T-cell (primary cell): Measurements from ENCODE around the gene PLEKHM3. TPM values are rescaled to one million over a fixed set of nuclear protein-coding genes. Genes with fewer than 3 reads are reported as not detected.

Source experiments
- ATAC-seq, 4 experiments: fragments of 200-7000 bp in 3 of 4; fragments of 150-1000 bp in 1 of 4; cut with Tn5 transposase; replicated peaks in 1 of 4; 1 replicate in 3 of 4; 2 replicates in 1 of 4; pipeline ENCODE4 v1.10.0; 2021; ENCODE audit warnings: moderate library complexity in 3 of 4, mild to moderate bottlenecking in 2 of 4, moderate number of reproducible peaks in 1 of 4
- CTCF ChIA-PET, 2 donors: fragments of 300-600 bp; sonication (Branson Sonifier 250); formaldehyde crosslinking; loops; one replicate each; lab custom pipeline; 2022; ENCODE audit warnings: antibody characterized with exemption in 2 of 2; lab: Charles Lee
- POLR2A ChIA-PET, 2 donors: fragments of 300-600 bp; sonication (Branson Sonifier 250); formaldehyde crosslinking; loops; one replicate each; lab custom pipeline; 2022; ENCODE audit warnings: antibody characterized with exemption in 2 of 2; lab: Charles Lee
- DNase-seq, 35 experiments: peaks; one replicate each; pipeline versions ENCODE4 v3.0.0 to v3.0.0-alpha.2; 2013 to 2023
- H3K27ac ChIP-seq: one replicate; pipeline ENCODE4 v1.5.1; 2013; ENCODE audit warnings: low read length
- H3K27me3 ChIP-seq, 2 experiments: replicated peaks in 1 of 2; 1 replicate in 1 of 2; 2 replicates in 1 of 2; pipeline versions ENCODE4 v1.6.1 to v1.7.0; 2013; ENCODE audit warnings: low read length in 1 of 2, mixed read lengths in 1 of 2; ENCODE audit not compliant: control insufficient read depth in 2 of 2, insufficient read depth in 2 of 2; ENCODE audit errors: extremely low read depth in 1 of 2
- H3K36me3 ChIP-seq, 2 donors: 1 replicate in 1 of 2; 2 replicates in 1 of 2; pipeline versions ENCODE4 v1.6.1 to v1.7.0; 2013; ENCODE audit warnings: low read length in 1 of 2; ENCODE audit not compliant: control insufficient read depth in 2 of 2, insufficient read depth in 1 of 2; ENCODE audit errors: extremely low read depth in 1 of 2
- H3K4me1 ChIP-seq, 2 experiments: 1 replicate in 1 of 2; 2 replicates in 1 of 2; pipeline versions ENCODE4 v1.6.1 to v1.7.0; 2013; ENCODE audit warnings: low read length in 2 of 2, mixed read lengths in 1 of 2; ENCODE audit not compliant: insufficient read depth in 2 of 2, control insufficient read depth in 1 of 2; ENCODE audit errors: extremely low read depth in 1 of 2
- H3K4me3 ChIP-seq, 2 donors: 1 replicate in 1 of 2; 2 replicates in 1 of 2; pipeline versions ENCODE4 v1.5.1 to v1.7.0; 2013; ENCODE audit warnings: mild to moderate bottlenecking in 2 of 2, low read length in 1 of 2, moderate library complexity in 1 of 2; ENCODE audit not compliant: control insufficient read depth in 1 of 2; ENCODE audit errors: extremely low read depth in 1 of 2
- H3K9me3 ChIP-seq: 2 replicates; pipeline ENCODE4 v1.7.0; 2013
- H3K27ac Mint-ChIP-seq, 2 donors: one replicate each; pipeline ENCODE4 v1.8.0; 2020 to 2021; ENCODE audit warnings: mild to moderate bottlenecking in 2 of 2, mixed read lengths in 2 of 2
- H3K27me3 Mint-ChIP-seq, 2 donors: one replicate each; pipeline ENCODE4 v1.8.0; 2021 to 2022; ENCODE audit warnings: mixed read lengths in 2 of 2
- H3K36me3 Mint-ChIP-seq: one replicate; pipeline ENCODE4 v1.8.0; 2021; ENCODE audit warnings: mixed read lengths
- H3K4me1 Mint-ChIP-seq, 3 donors: one replicate each; pipeline ENCODE4 v1.8.0; 2020 to 2022; ENCODE audit warnings: mixed read lengths in 3 of 3, mild to moderate bottlenecking in 1 of 3
- H3K4me3 Mint-ChIP-seq, 3 donors: one replicate each; pipeline ENCODE4 v1.8.0; 2020 to 2022; ENCODE audit warnings: mild to moderate bottlenecking in 3 of 3, mixed read lengths in 3 of 3, moderate library complexity in 3 of 3
- H3K9me3 Mint-ChIP-seq, 3 donors: one replicate each; pipeline ENCODE4 v1.8.0; 2020 to 2022; ENCODE audit warnings: mixed read lengths in 3 of 3
- WGBS: methylation state at CpG from one replicate; pipeline ENCODE4 v1.1.5; 2013; ENCODE audit warnings: missing lambda C conversion rate; ENCODE audit not compliant: insufficient coverage; 5-methylcytosine and 5-hydroxymethylcytosine counted together
- total RNA-seq, 35 experiments: library from RNA in 6 of 35; stranded (reverse) in 6 of 35; fragments of 120-200 nt in 1 of 35; gene quantifications; one replicate each; pipeline versions ENCODE4 v1.2.1 to v1.2.4 and lab custom pipeline; 2013 to 2026

The PLEKHM3 gene
- total RNA-seq, 5 donors from 2014 or later (not counting 1 experiment from before 2014, with no cell fraction given), result 12.3 to 18.1 (median 13.9) TPM

- Mint-ChIP-seq H3K27ac (no peak overlapping the region), H3K4me1 (peaks cover 2 to 16% (median 9%) of the 10 kb centered on the region in 3 donors), H3K4me3 (no peak overlapping the region), H3K36me3 (peaks cover 20% of the 10 kb centered on the region), H3K9me3 (no peaks in the 10 kb centered on the region), H3K27me3 (no peaks in the 10 kb centered on the region)
- Histone ChIP-seq H3K27me3 (no peaks in the 10 kb centered on the region), H3K36me3 (peaks cover 0 to 2% of the 10 kb centered on the region in 2 donors), H3K9me3 (no peaks in the 10 kb centered on the region), H3K4me3 (no peak overlapping the region), H3K4me1 (no peaks in the 10 kb centered on the region), H3K27ac (no peak overlapping the region)
- POLR2A ChIA-PET, result no interaction called here
- DNase-seq (no peak), ATAC-seq (no peak)
- WGBS, result 88% methylated on average over 2 of the region's 3 CpGs
- CTCF ChIA-PET, result no interaction called here
These were observed 36.4 kb downstream of the PLEKHM3 start for GRCh38 chr2:207988975-207989374.

GRCh38 chr2:207987025-207987716 is 38.2 kb downstream of the PLEKHM3 start:
- DNase-seq, result no peak
- peaks cover 18% of the 10 kb centered on the region for H3K36me3 Mint-ChIP-seq
- ChIA-PET POLR2A (no interaction called here), CTCF (interaction anchor here (0.6 to 1.2 kb wide), 2 partner anchors 9 to 239 kb away, joined by 4 to 5 read pairs; no protein-coding TSS in a partner anchor)
- no peaks in the 10 kb centered on the region for H3K9me3 Mint-ChIP-seq
- Histone ChIP-seq H3K9me3 (no peaks in the 10 kb centered on the region), H3K27me3 (no peaks in the 10 kb centered on the region), H3K4me3 (no peak overlapping the region), H3K27ac (no peak overlapping the region), H3K4me1 (no peaks in the 10 kb centered on the region), H3K36me3 (peaks cover 0 to 2% of the 10 kb centered on the region in 2 donors)
- no peak for ATAC-seq
- WGBS, result 79% methylated on average over 2 of the region's 4 CpGs
- no peak overlapping the region for H3K4me3 Mint-ChIP-seq
- H3K27me3 Mint-ChIP-seq, result no peaks in the 10 kb centered on the region
- H3K4me1 Mint-ChIP-seq, result peaks cover 6 to 12% (median 8%) of the 10 kb centered on the region in 3 donors
- H3K27ac Mint-ChIP-seq, result no peak overlapping the region

- H3K9me3 ChIP-seq, result no peaks in the 10 kb centered on the region
- ChIA-PET POLR2A (no interaction called here), CTCF (interaction anchor here in 1 of 2 donors (0.6 kb wide), 1 partner anchor 10 kb away, joined by 4 read pairs; no protein-coding TSS in a partner anchor)
- no peak overlapping the region for H3K27ac Mint-ChIP-seq
- no peaks in the 10 kb centered on the region for H3K27me3 ChIP-seq
- H3K36me3 ChIP-seq, result peaks cover 0 to 2% of the 10 kb centered on the region in 2 donors
- peaks cover 12% of the 10 kb centered on the region for H3K36me3 Mint-ChIP-seq
- no peaks in the 10 kb centered on the region for H3K4me1 ChIP-seq
- 92% methylated on average over 1 of the region's 3 CpGs for WGBS
- no peak overlapping the region for H3K4me3 ChIP-seq
- no peak for ATAC-seq
- no peak for DNase-seq
- H3K27ac ChIP-seq, result no peak overlapping the region
- no peak overlapping the region for H3K4me3 Mint-ChIP-seq
- H3K4me1 Mint-ChIP-seq, result peaks cover 6 to 12% (median 8%) of the 10 kb centered on the region in 3 donors
- H3K9me3 Mint-ChIP-seq, result no peaks in the 10 kb centered on the region
- no peaks in the 10 kb centered on the region for H3K27me3 Mint-ChIP-seq
These were observed 40.4 kb downstream of the PLEKHM3 start for GRCh38 chr2:207984765-207985480.

- no peaks in the 10 kb centered on the region for H3K9me3 Mint-ChIP-seq
- H3K4me3 Mint-ChIP-seq, result no peak overlapping the region
- H3K4me3 ChIP-seq, result no peak overlapping the region
- DNase-seq, result no peak
- H3K27ac Mint-ChIP-seq, result no peak overlapping the region
- H3K27ac ChIP-seq, result no peak overlapping the region
- H3K4me1 ChIP-seq, result no peaks in the 10 kb centered on the region
- H3K27me3 ChIP-seq, result no peaks in the 10 kb centered on the region
- WGBS, result no CpG with 5 or more reads among the region's 2 CpGs
- POLR2A ChIA-PET, result no interaction called here
- no peak for ATAC-seq
- peaks cover 6 to 12% (median 8%) of the 10 kb centered on the region in 3 donors for H3K4me1 Mint-ChIP-seq
- H3K36me3 Mint-ChIP-seq, result peaks cover 12% of the 10 kb centered on the region
- no peaks in the 10 kb centered on the region for H3K9me3 ChIP-seq
- CTCF ChIA-PET, result no interaction called here
- H3K27me3 Mint-ChIP-seq, result no peaks in the 10 kb centered on the region
- H3K36me3 ChIP-seq, result peaks cover 0 to 2% of the 10 kb centered on the region in 2 donors
These were observed 41.7 kb downstream of the PLEKHM3 start for GRCh38 chr2:207983641-207984042.

GRCh38 chr2:207978177-207978948 is 47.0 kb downstream of the PLEKHM3 start:
- ChIA-PET CTCF (no interaction called here), POLR2A (no interaction called here)
- Mint-ChIP-seq H3K36me3 (peaks cover 6% of the 10 kb centered on the region), H3K27me3 (no peaks in the 10 kb centered on the region), H3K9me3 (no peaks in the 10 kb centered on the region), H3K4me3 (no peak overlapping the region), H3K27ac (no peak overlapping the region), H3K4me1 (peaks cover 0 to 5% (median 2%) of the 10 kb centered on the region in 3 donors)
- H3K4me3 ChIP-seq, result no peak overlapping the region
- no peaks in the 10 kb centered on the region for H3K9me3 ChIP-seq
- WGBS, result 94% methylated on average over 8 of the region's 12 CpGs
- H3K27me3 ChIP-seq, result no peaks in the 10 kb centered on the region
- no peak for DNase-seq
- peaks cover 0 to 9% of the 10 kb centered on the region in 2 donors for H3K36me3 ChIP-seq
- no peak for ATAC-seq
- H3K4me1 ChIP-seq, result no peaks in the 10 kb centered on the region
- no peak overlapping the region for H3K27ac ChIP-seq

GRCh38 chr2:207975921-207976320 is 49.4 kb downstream of the PLEKHM3 start:
- Mint-ChIP-seq H3K36me3 (peaks cover 10% of the 10 kb centered on the region), H3K4me3 (no peak overlapping the region), H3K4me1 (peaks cover 8 to 13% (median 11%) of the 10 kb centered on the region in 3 donors), H3K27ac (no peak overlapping the region), H3K27me3 (no peaks in the 10 kb centered on the region), H3K9me3 (no peaks in the 10 kb centered on the region)
- ATAC-seq, result no peak
- no peak for DNase-seq
- Histone ChIP-seq H3K4me1 (no peaks in the 10 kb centered on the region), H3K4me3 (no peak overlapping the region), H3K27me3 (no peaks in the 10 kb centered on the region), H3K36me3 (peaks cover 0 to 9% of the 10 kb centered on the region in 2 donors), H3K27ac (no peak overlapping the region), H3K9me3 (no peaks in the 10 kb centered on the region)
- no CpG with 5 or more reads among the region's 2 CpGs for WGBS
- ChIA-PET POLR2A (interaction anchor here in 1 of 2 donors (0.7 kb wide), 1 partner anchor 1559 kb away, joined by 7 read pairs; no protein-coding TSS in a partner anchor), CTCF (interaction anchor here (0.5 to 1.4 kb wide), 6 partner anchors 10 to 504 kb away, joined by 3 to 8 read pairs (median 4); partner anchors contain the start of gene FZD5 (in 1 of the 2))
